Neural cell (in vitro differentiated cells): ENCODE data around the gene ARHGAP27. TPM values are rescaled to one million over a fixed set of nuclear protein-coding genes. Genes with fewer than 3 reads are reported as not detected.
"Not testable (repeated sequence)": the region's sequence is repeated elsewhere in the genome, so short reads cannot be mapped to it uniquely, and the experiment has no call there.

Experiments
- H2AFZ ChIP-seq: fragments of 200-600, 300-800 bp; sonication (generic), shearing (Covaris generic); 2 replicates; pipeline ENCODE4 v1.6.0; 2014; ENCODE audit warnings: low read depth, mild to moderate bottlenecking, antibody characterized with exemption, low read length, moderate library complexity
- H3F3A ChIP-seq: fragments of 200-600 bp; shearing (Covaris generic); 2 replicates; pipeline ENCODE4 v1.6.1; 2016; ENCODE audit warnings: mild to moderate bottlenecking, moderate library complexity, mixed read lengths, antibody characterized with exemption, low read length; ENCODE audit not compliant: insufficient read depth, poor library complexity, severe bottlenecking
- H3K27ac ChIP-seq: fragments of 200-600, 300-800 bp; sonication (generic), shearing (Covaris generic); 2 replicates; pipeline ENCODE4 v1.5.1; 2014; ENCODE audit warnings: mild to moderate bottlenecking, low read length, moderate library complexity
- H3K27me3 ChIP-seq: fragments of 300-800, 200-600 bp; sonication (generic), shearing (Covaris generic); 2 replicates; pipeline ENCODE4 v1.6.0; 2014; ENCODE audit warnings: mild to moderate bottlenecking, low read depth, low read length, moderate library complexity; ENCODE audit not compliant: insufficient read depth
- H3K36me3 ChIP-seq: fragments of 300-800, 200-600 bp; sonication (generic), shearing (Covaris generic); 2 replicates; pipeline ENCODE4 v1.5.1; 2014; ENCODE audit warnings: mild to moderate bottlenecking, antibody characterized with exemption, low read length, moderate library complexity; ENCODE audit not compliant: insufficient read depth
- H3K4me2 ChIP-seq: fragments of 300-800, 200-600 bp; sonication (generic), shearing (Covaris generic); 2 replicates; pipeline ENCODE4 v1.6.0; 2014; ENCODE audit warnings: mild to moderate bottlenecking, low read length
- H3K4me3 ChIP-seq: fragments of 300-800, 200-600 bp; sonication (generic), shearing (Covaris generic); 2 replicates; pipeline ENCODE4 v1.5.1; 2014; ENCODE audit warnings: mild to moderate bottlenecking, low read length, moderate library complexity
- H3K79me2 ChIP-seq: fragments of 200-600 bp; shearing (Covaris generic); replicated peaks from 2 replicates; pipeline ENCODE4 v1.6.0; 2014; ENCODE audit warnings: mild to moderate bottlenecking, low read length, moderate library complexity; ENCODE audit not compliant: insufficient read depth
- H3K9ac ChIP-seq: fragments of 300-800, 200-600 bp; sonication (generic), shearing (Covaris generic); 2 replicates; pipeline ENCODE4 v1.6.1; 2016; ENCODE audit warnings: mild to moderate bottlenecking, low read length, mixed read lengths
- H3K9me2 ChIP-seq: fragments of 200-600 bp; shearing (Covaris generic); 2 replicates; pipeline ENCODE4 v1.6.1; 2016; ENCODE audit warnings: mild to moderate bottlenecking, low read length, mixed read lengths; ENCODE audit not compliant: insufficient read depth
- H3K9me3 ChIP-seq: fragments of 200-600, 300-800 bp; sonication (generic), shearing (Covaris generic); 2 replicates; pipeline ENCODE4 v1.6.1; 2016; ENCODE audit warnings: mild to moderate bottlenecking, mixed run types, low read length, moderate library complexity, mixed read lengths
- H4K20me1 ChIP-seq: fragments of 200-600 bp; shearing (Covaris generic); 2 replicates; pipeline ENCODE4 v1.6.1; 2016; ENCODE audit warnings: mild to moderate bottlenecking, mixed run types; ENCODE audit not compliant: insufficient read depth
- polyA plus RNA-seq: library from polyadenylated mRNA; depleted of rRNA; stranded (reverse); fragments of >200 nt; gene quantifications from 2 replicates; pipeline ENCODE4 v1.2.3, GENCODE V29; 2014

ARHGAP27 gene
- polyA plus RNA-seq, 1 donor from 2014 or later: 7.4 TPM

- H3K36me3 ChIP-seq, H2AFZ ChIP-seq, H3K9me2 ChIP-seq, H3K79me2 ChIP-seq, H3K4me2 ChIP-seq, H3F3A ChIP-seq, H3K27me3 ChIP-seq, H4K20me1 ChIP-seq, H3K9me3 ChIP-seq, H3K27ac ChIP-seq, H3K4me3 ChIP-seq, H3K9ac ChIP-seq: not testable (repeated sequence)
Measured at GRCh38 chr17:45447650-45448049, 15.0 kb upstream of the ARHGAP27 start.

DNA sequence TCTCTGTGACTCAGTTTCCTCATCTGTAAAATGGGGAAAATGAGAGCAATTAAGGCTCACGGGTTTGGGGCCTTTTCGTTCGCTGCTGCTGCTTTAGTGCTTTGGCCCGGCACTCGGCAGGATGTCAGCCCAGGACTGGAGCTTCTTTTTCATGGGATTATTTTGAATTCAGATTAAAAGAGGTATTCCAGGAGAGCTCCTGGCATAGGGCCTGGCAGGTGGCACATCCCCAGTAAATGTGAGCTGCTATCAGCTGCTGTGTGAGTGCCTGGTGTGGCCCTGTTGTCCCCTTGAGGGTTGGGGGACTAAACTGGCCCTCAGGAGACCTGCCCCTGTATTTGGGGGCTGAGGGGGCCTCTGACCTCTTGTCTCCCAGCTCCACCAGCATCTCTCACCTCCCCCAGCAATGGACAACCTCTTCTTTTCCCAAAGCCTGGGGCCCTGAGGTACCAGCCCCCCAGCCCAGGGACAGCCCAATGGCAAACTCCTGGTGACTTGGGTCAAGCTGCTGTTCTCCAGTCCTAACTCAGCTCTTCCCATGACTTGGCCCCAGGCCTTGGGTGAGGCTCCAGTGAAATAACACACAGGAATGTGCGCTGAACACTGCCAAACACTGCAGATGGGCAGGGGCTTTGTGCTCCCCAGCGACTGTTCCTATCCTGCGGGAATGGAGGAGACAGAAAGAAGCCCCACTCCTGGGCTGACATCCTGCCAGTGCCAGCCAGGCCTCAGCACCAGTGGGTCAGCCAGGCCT lies 14.4 kb upstream of the ARHGAP27 start:
- not testable (repeated sequence) for H3K27ac ChIP-seq, H2AFZ ChIP-seq

GRCh38 chr17:45445901-45446743 lies 13.5 kb upstream of the ARHGAP27 start:
- not testable (repeated sequence) for H3K9ac ChIP-seq, H3F3A ChIP-seq, H3K9me2 ChIP-seq, H4K20me1 ChIP-seq, H3K79me2 ChIP-seq, H3K27me3 ChIP-seq, H3K4me2 ChIP-seq, H3K9me3 ChIP-seq, H2AFZ ChIP-seq, H3K4me3 ChIP-seq, H3K27ac ChIP-seq, H3K36me3 ChIP-seq

More for the DNA sequence above, 14.4 kb upstream of the ARHGAP27 start:
- H3K27me3 ChIP-seq, H3K9ac ChIP-seq, H3K36me3 ChIP-seq, H3F3A ChIP-seq, H3K9me2 ChIP-seq, H3K9me3 ChIP-seq, H3K4me2 ChIP-seq, H3K79me2 ChIP-seq, H3K4me3 ChIP-seq, H4K20me1 ChIP-seq: not testable (repeated sequence)

GRCh38 chr17:45444856-45445820 lies 12.5 kb upstream of the ARHGAP27 start:
- H3K9ac ChIP-seq, H3K9me2 ChIP-seq, H3K27ac ChIP-seq, H4K20me1 ChIP-seq, H3K36me3 ChIP-seq, H3K79me2 ChIP-seq, H2AFZ ChIP-seq, H3K9me3 ChIP-seq, H3K27me3 ChIP-seq, H3F3A ChIP-seq, H3K4me3 ChIP-seq, H3K4me2 ChIP-seq: not testable (repeated sequence)

DNA sequence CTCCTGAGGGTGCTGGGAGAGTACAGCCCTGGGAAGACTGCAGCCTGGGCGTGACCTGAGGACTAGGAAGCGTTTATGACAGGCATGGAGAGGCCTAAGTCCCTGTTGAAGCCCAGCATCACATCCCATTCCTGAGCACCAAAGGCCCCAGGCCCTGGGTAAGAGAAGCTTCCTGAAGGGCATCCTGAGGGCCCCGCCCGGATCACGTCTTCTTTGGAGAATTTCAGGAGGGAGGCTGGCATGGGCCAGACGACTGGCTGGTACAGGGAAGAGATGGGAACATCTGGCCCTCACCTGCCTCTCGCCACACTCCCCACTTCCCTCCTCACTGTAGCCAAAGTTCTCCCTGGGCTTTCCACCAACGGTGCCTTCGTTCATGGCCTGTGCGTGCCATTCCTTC lies 11.6 kb upstream of the ARHGAP27 start:
- not testable (repeated sequence) for H3K27ac ChIP-seq, H2AFZ ChIP-seq, H3K79me2 ChIP-seq, H3K36me3 ChIP-seq, H3K27me3 ChIP-seq, H3F3A ChIP-seq, H3K4me2 ChIP-seq, H3K9me2 ChIP-seq, H4K20me1 ChIP-seq, H3K9ac ChIP-seq, H3K4me3 ChIP-seq, H3K9me3 ChIP-seq

DNA sequence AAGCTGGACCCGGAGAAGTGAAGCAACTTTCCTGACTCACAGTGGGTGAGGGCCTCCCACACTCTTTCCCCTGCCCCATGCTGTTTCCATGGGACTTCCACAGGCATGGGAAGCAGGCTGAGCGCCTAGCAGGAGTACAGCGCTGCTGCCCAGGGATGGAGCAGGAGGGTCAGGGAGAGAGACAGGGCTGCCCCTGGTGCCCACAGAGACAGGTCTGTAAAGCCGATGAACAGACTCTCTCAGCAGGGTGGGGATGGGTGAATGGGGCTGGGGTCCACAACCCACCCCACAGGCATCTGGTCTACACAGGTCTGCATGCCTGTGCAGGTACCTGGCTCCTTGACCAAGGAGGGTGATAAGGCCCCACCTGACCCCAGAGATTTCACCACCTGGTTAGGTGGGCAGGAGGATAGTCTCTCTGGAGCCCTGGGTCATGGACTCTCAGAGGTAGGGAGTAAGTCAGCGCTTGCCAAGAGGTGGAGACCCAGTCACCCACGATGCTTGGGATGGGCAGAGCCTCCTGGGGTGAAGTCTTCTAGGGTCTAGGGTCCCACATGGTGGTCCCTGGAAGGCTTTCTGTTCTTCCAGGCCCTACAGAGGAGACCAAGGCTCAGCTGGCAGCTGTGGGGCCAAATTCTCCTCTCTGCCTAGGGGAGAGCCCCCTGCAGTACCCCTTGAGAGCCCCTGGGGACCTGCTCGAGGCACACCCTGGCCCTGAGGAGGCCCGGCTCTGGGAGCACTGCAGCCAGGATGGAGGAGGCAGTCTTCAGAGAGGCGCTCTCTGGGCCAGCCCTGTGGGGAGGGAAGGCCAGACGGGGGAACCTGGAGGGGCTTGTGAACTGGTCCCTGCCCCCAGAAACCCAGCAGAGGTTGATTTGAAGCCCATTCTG lies 10.9 kb upstream of the ARHGAP27 start:
- H3K9me3 ChIP-seq, H3K4me2 ChIP-seq, H4K20me1 ChIP-seq, H3K36me3 ChIP-seq, H2AFZ ChIP-seq, H3K79me2 ChIP-seq, H3K9me2 ChIP-seq, H3K9ac ChIP-seq, H3K27me3 ChIP-seq, H3K4me3 ChIP-seq, H3F3A ChIP-seq, H3K27ac ChIP-seq: not testable (repeated sequence)
